GM23248 (cell line): ENCODE measurements around the gene GOLGA2.

Experiments used
- EZH2 ChIP-seq: fragments of 200-600 bp; sonication (generic); IDR thresholded peaks from 2 replicates; pipeline ENCODE4 v1.6.1; 2018; ENCODE audit warnings: antibody characterized with exemption, mild to moderate bottlenecking; ENCODE audit not compliant: insufficient read depth, poor library complexity, severe bottlenecking
- EZH2phosphoT487 ChIP-seq: fragments of 200-600 bp; sonication (generic); IDR thresholded peaks from 2 replicates; pipeline ENCODE4 v1.6.1; 2018; ENCODE audit warnings: antibody characterized with exemption, moderate library complexity, mild to moderate bottlenecking, low read depth; ENCODE audit not compliant: insufficient read depth

DNA sequence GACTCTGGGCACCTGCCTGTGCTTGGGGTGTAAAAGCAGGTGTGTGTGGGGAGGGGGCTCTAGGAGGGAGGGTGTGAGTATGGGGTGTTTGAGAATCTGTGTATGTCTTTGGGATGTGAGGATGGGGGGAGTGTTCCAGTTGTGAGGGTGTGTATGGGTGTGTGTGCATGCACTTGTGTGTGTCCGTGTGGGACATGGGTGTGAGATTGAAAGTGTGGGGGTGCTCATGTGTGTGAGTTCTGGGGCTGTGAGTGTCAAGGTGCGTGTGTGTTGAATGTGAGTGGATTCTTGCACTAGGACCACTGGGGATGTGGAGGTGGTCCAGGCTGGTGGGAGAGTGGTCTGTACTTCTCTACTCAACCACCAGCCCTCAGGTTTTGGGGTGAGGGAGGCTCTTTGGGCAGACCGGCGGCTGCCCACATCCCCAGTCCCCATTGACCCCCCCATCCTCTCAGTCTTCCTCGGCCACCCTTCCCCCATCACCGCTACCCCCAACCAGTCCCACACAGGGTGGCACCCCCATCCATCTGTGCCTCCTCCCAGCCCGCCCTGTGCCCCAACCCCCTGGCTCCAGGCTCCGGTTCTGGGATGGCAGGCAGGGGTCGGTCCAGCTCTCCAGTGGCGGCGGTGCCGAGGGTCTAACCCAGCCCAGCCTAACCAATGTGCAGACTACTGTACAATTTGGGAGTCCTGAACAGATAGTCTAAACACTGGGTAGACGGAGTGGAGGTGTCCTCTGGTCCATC, 31.5 kb downstream of the GOLGA2 start:
- TF ChIP-seq EZH2phosphoT487 (no peak), EZH2 (no peak)
